K562 (cell line): ENCODE data around the gene HYAL4. TPM values are rescaled to one million over a fixed set of nuclear protein-coding genes. Genes with fewer than 3 reads are reported as not detected.

Experiments used
- HSF4 ChIP-seq: fragments of 250-450 bp; sonication (Bioruptor Pico); IDR thresholded peaks from 2 replicates; pipeline ENCODE4 v2.1.2; 2022; ENCODE audit warnings: mild to moderate bottlenecking, moderate library complexity, borderline replicate concordance
- SRSF3 ChIP-seq: fragments of 200-400 bp; formaldehyde crosslinking; IDR thresholded peaks from 2 replicates; pipeline ENCODE4 v1.6.1; 2016; ENCODE audit warnings: mild to moderate bottlenecking, low read length, moderate library complexity; ENCODE audit not compliant: insufficient read depth
- TFAM ChIP-seq: fragments of 250-450 bp; sonication (Bioruptor Pico); conservative IDR thresholded peaks from 2 replicates; pipeline ENCODE4 v1.5.0; 2021; ENCODE audit warnings: mild to moderate bottlenecking, moderate library complexity
- polyA plus RNA-seq, 8 experiments: library from polyadenylated mRNA; depleted of rRNA in 4 of 8; stranded (reverse) in 5 of 8; unstranded in 3 of 8; fragments of >200 nt; fragmentation: Nextera tagmentation in 2 of 8; fragmentation: Illumina TruSeq in 1 of 8; extraction: Ambion mirVana in 2 of 8; extraction: Trizol in 1 of 8; gene quantifications; 2 replicates each; pipeline versions ENCODE4 v1.2.1 to v1.2.3, GENCODE V29; 2011 to 2014; ENCODE audit warnings: inconsistent platforms in 1 of 8, missing spikeins in 1 of 8
- total RNA-seq, 7 experiments: library from RNA; depleted of rRNA in 6 of 7; stranded (reverse); fragments of >200 nt in 6 of 7; fragmentation: Illumina TruSeq in 2 of 7; extraction: Trizol in 2 of 7; gene quantifications; 2 replicates each; pipeline versions ENCODE4 v1.2.1 to v1.2.3, GENCODE V29; 2011 to 2021; ENCODE audit warnings: low replicate concordance in 1 of 7
- TF ChIP-seq, protein P1 (sequence below): fragments of 250-450 bp; sonication (Bioruptor Pico); IDR thresholded peaks from 2 replicates; pipeline ENCODE4 v1.5.0; 2020; ENCODE audit warnings: mild to moderate bottlenecking, borderline replicate concordance
- TF ChIP-seq, protein P2 (sequence below): fragments of 450-650 bp; IDR thresholded peaks from 2 replicates; pipeline ENCODE4 v1.6.1; 2017; ENCODE audit warnings: antibody characterized with exemption, mild to moderate bottlenecking
- TF ChIP-seq, protein P3 (sequence below): fragments of 150-350 bp; IDR thresholded peaks from 2 replicates; pipeline ENCODE4 v1.6.1; 2014; ENCODE audit warnings: low read depth, mild to moderate bottlenecking, low read length, borderline replicate concordance

Gene HYAL4
- total and polyA plus RNA-seq, 9 of the 15 experiments (the other 6 are each of a cell fraction or from before 2014, with no cell fraction given) = not detected

DNA sequence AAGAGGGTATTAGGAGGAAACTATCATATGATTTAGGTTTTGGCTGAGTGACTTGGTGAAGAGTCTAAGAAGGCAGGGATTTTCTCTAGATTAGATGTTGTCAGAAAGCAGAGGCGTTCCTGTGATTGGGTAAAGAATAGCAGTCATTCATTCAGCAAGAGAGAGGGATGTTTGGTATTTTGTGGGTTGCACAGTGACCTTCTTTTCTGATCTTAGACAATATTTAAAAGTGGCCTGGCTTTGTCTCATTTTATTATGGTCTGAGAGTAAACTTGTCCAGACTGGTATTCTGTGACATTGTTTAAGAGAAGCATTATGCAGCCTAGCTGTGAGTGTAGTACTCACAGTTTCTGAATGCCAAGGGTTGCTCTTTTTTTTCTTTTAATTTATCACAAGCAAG, 18.5 kb downstream of the HYAL4 start (continued):
- TF ChIP-seq, protein P1, sequence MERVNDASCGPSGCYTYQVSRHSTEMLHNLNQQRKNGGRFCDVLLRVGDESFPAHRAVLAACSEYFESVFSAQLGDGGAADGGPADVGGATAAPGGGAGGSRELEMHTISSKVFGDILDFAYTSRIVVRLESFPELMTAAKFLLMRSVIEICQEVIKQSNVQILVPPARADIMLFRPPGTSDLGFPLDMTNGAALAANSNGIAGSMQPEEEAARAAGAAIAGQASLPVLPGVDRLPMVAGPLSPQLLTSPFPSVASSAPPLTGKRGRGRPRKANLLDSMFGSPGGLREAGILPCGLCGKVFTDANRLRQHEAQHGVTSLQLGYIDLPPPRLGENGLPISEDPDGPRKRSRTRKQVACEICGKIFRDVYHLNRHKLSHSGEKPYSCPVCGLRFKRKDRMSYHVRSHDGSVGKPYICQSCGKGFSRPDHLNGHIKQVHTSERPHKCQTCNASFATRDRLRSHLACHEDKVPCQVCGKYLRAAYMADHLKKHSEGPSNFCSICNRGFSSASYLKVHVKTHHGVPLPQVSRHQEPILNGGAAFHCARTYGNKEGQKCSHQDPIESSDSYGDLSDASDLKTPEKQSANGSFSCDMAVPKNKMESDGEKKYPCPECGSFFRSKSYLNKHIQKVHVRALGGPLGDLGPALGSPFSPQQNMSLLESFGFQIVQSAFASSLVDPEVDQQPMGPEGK (CRISPR knock-in tag) = no peak
- TF ChIP-seq, protein P2, sequence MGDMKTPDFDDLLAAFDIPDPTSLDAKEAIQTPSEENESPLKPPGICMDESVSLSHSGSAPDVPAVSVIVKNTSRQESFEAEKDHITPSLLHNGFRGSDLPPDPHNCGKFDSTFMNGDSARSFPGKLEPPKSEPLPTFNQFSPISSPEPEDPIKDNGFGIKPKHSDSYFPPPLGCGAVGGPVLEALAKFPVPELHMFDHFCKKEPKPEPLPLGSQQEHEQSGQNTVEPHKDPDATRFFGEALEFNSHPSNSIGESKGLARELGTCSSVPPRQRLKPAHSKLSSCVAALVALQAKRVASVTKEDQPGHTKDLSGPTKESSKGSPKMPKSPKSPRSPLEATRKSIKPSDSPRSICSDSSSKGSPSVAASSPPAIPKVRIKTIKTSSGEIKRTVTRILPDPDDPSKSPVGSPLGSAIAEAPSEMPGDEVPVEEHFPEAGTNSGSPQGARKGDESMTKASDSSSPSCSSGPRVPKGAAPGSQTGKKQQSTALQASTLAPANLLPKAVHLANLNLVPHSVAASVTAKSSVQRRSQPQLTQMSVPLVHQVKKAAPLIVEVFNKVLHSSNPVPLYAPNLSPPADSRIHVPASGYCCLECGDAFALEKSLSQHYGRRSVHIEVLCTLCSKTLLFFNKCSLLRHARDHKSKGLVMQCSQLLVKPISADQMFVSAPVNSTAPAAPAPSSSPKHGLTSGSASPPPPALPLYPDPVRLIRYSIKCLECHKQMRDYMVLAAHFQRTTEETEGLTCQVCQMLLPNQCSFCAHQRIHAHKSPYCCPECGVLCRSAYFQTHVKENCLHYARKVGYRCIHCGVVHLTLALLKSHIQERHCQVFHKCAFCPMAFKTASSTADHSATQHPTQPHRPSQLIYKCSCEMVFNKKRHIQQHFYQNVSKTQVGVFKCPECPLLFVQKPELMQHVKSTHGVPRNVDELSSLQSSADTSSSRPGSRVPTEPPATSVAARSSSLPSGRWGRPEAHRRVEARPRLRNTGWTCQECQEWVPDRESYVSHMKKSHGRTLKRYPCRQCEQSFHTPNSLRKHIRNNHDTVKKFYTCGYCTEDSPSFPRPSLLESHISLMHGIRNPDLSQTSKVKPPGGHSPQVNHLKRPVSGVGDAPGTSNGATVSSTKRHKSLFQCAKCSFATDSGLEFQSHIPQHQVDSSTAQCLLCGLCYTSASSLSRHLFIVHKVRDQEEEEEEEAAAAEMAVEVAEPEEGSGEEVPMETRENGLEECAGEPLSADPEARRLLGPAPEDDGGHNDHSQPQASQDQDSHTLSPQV = no peak
- no peak for TF ChIP-seq SRSF3
- TF ChIP-seq, protein P3, sequence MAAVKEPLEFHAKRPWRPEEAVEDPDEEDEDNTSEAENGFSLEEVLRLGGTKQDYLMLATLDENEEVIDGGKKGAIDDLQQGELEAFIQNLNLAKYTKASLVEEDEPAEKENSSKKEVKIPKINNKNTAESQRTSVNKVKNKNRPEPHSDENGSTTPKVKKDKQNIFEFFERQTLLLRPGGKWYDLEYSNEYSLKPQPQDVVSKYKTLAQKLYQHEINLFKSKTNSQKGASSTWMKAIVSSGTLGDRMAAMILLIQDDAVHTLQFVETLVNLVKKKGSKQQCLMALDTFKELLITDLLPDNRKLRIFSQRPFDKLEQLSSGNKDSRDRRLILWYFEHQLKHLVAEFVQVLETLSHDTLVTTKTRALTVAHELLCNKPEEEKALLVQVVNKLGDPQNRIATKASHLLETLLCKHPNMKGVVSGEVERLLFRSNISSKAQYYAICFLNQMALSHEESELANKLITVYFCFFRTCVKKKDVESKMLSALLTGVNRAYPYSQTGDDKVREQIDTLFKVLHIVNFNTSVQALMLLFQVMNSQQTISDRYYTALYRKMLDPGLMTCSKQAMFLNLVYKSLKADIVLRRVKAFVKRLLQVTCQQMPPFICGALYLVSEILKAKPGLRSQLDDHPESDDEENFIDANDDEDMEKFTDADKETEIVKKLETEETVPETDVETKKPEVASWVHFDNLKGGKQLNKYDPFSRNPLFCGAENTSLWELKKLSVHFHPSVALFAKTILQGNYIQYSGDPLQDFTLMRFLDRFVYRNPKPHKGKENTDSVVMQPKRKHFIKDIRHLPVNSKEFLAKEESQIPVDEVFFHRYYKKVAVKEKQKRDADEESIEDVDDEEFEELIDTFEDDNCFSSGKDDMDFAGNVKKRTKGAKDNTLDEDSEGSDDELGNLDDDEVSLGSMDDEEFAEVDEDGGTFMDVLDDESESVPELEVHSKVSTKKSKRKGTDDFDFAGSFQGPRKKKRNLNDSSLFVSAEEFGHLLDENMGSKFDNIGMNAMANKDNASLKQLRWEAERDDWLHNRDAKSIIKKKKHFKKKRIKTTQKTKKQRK = no peak
- no peak for TF ChIP-seq HSF4 (CRISPR knock-in tag)
- no peak for TF ChIP-seq TFAM (CRISPR knock-in tag)
